Measurements from ENCODE around the gene CBX7.

DNA sequence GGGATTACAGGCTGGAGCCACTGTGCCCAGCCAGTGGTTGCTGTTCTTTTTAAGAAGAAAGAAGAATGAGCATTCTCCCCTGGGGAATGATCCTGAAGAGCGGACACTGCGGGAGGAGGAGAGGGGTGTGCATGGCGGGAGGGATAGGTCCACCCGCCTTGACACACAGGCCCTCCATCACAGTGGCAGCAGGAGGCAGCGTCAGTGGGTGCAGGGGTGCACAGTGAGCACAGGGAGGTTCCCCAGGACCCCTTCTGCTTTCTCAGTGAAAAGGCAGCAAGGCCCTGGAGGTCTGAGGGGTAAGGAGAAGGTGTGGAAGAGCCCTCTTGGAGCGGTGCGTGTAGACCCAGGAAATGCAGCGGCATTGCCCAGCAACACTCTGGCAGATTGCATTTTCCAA, 28.9 kb upstream of the CBX7 start:
- no peak for TF ChIP-seq POLR2A (IDR thresholded peaks at IDR 0.05)
- TF ChIP-seq, protein P1, sequence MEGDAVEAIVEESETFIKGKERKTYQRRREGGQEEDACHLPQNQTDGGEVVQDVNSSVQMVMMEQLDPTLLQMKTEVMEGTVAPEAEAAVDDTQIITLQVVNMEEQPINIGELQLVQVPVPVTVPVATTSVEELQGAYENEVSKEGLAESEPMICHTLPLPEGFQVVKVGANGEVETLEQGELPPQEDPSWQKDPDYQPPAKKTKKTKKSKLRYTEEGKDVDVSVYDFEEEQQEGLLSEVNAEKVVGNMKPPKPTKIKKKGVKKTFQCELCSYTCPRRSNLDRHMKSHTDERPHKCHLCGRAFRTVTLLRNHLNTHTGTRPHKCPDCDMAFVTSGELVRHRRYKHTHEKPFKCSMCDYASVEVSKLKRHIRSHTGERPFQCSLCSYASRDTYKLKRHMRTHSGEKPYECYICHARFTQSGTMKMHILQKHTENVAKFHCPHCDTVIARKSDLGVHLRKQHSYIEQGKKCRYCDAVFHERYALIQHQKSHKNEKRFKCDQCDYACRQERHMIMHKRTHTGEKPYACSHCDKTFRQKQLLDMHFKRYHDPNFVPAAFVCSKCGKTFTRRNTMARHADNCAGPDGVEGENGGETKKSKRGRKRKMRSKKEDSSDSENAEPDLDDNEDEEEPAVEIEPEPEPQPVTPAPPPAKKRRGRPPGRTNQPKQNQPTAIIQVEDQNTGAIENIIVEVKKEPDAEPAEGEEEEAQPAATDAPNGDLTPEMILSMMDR (IDR thresholded peaks at IDR 0.05) = no peak

Data from Peyer's patch (tissue), 4 donors.